IMR-90 (cell line): ENCODE data around the gene MCUB. TPM values are rescaled to one million over a fixed set of nuclear protein-coding genes. Genes with fewer than 3 reads are reported as not detected.

Source experiments
- ATAC-seq: fragments of 200-7000 bp; cut with Tn5 transposase; 2 replicates; pipeline ENCODE4 v1.9.1; 2020; ENCODE audit warnings: low read depth, mild to moderate bottlenecking, moderate library complexity
- BruUV-seq: library from RNA; stranded (reverse); fragments of 400-500 nt; replicated peaks from 2 replicates; lab custom pipeline; 2021; lab: Mats Ljungman, UMichigan
- CTCF ChIA-PET: fragments of 300-600 bp; formaldehyde crosslinking; extraction: SDS; loops from one replicate; lab custom pipeline; 2021; ENCODE audit warnings: antibody characterized with exemption; lab: Yijun Ruan, JAX
- POLR2A ChIA-PET: fragments of 300-600 bp; sonication (Branson Sonifier 250); formaldehyde crosslinking; loops from one replicate; lab custom pipeline; 2022; ENCODE audit warnings: antibody characterized with exemption; ENCODE audit not compliant: unreplicated experiment; lab: Charles Lee
- DNase-seq: peaks from one replicate; pipeline ENCODE4 v3.0.0; 2013
- H2AFZ ChIP-seq: replicated peaks from 2 replicates; pipeline ENCODE3; 2013; ENCODE audit warnings: low read length, mild to moderate bottlenecking; ENCODE audit not compliant: poor library complexity
- H2AK5ac ChIP-seq: 2 replicates; pipeline ENCODE4 v1.6.1; 2013; ENCODE audit warnings: low read depth, low read length, inconsistent platforms
- H2AK9ac ChIP-seq: replicated peaks from 2 replicates; pipeline ENCODE3; 2013; ENCODE audit warnings: mild to moderate bottlenecking, low read depth, low read length, moderate library complexity; ENCODE audit not compliant: poor library complexity
- H2BK120ac ChIP-seq: 2 replicates; pipeline ENCODE4 v1.6.1; 2013; ENCODE audit warnings: low read depth, low read length, inconsistent platforms
- H2BK15ac ChIP-seq: 3 replicates; pipeline ENCODE4 v1.6.1; 2013; ENCODE audit warnings: low read depth, low read length, inconsistent platforms
- H2BK20ac ChIP-seq: 2 replicates; pipeline ENCODE4 v1.6.1; 2013; ENCODE audit warnings: low read depth, mild to moderate bottlenecking, inconsistent platforms, low read length, moderate library complexity
- H2BK5ac ChIP-seq: 2 replicates; pipeline ENCODE4 v1.6.1; 2013; ENCODE audit warnings: mild to moderate bottlenecking, low read depth, low read length, inconsistent platforms; ENCODE audit not compliant: poor library complexity, severe bottlenecking
- H3K14ac ChIP-seq: replicated peaks from 2 replicates; pipeline ENCODE4 v1.6.1; 2013; ENCODE audit warnings: low read depth, low read length, inconsistent platforms
- H3K18ac ChIP-seq: 2 replicates; pipeline ENCODE4 v1.6.1; 2013; ENCODE audit warnings: low read depth, low read length, control low read depth
- H3K23ac ChIP-seq: 2 replicates; pipeline ENCODE4 v1.6.1; 2013; ENCODE audit warnings: low read depth, low read length, inconsistent platforms
- H3K27ac ChIP-seq: 2 replicates; pipeline ENCODE4 v1.5.1; 2013; ENCODE audit warnings: mild to moderate bottlenecking, control low read depth, low read length; ENCODE audit not compliant: insufficient read depth
- H3K27me3 ChIP-seq: 2 replicates; pipeline ENCODE4 v1.6.1; 2013; ENCODE audit warnings: low read length; ENCODE audit not compliant: control insufficient read depth, insufficient read depth
- H3K36me3 ChIP-seq: 2 replicates; pipeline ENCODE4 v1.6.1; 2013; ENCODE audit warnings: low read length, mixed read lengths; ENCODE audit not compliant: control insufficient read depth, insufficient read depth
- H3K4ac ChIP-seq: 2 replicates; pipeline ENCODE4 v1.6.1; 2013; ENCODE audit warnings: low read depth, low read length, inconsistent platforms
- H3K4me1 ChIP-seq: 2 replicates; pipeline ENCODE4 v1.6.1; 2013; ENCODE audit warnings: low read length, mixed read lengths; ENCODE audit not compliant: control insufficient read depth, insufficient read depth
- H3K4me2 ChIP-seq: 2 replicates; pipeline ENCODE4 v1.6.1; 2013; ENCODE audit warnings: low read depth, mild to moderate bottlenecking, control low read depth, low read length, moderate library complexity
- H3K4me3 ChIP-seq: 2 replicates; pipeline ENCODE4 v1.5.1; 2013; ENCODE audit warnings: low read depth, mild to moderate bottlenecking, control low read depth, low read length, moderate library complexity; ENCODE audit not compliant: insufficient read depth
- H3K56ac ChIP-seq: 2 replicates; pipeline ENCODE4 v1.6.1; 2013; ENCODE audit warnings: low read length, inconsistent platforms; ENCODE audit not compliant: insufficient read depth; ENCODE audit errors: extremely low read depth
- H3K79me1 ChIP-seq, 2 experiments: 2 replicates each; pipeline ENCODE4 v1.6.1; 2013; ENCODE audit warnings: low read length in 2 of 2, inconsistent platforms in 1 of 2, low read depth in 1 of 2
- H3K9ac ChIP-seq: 2 replicates; pipeline ENCODE4 v1.6.1; 2013; ENCODE audit warnings: low read depth, low read length, control low read depth
- H3K9me1 ChIP-seq: 2 replicates; pipeline ENCODE4 v1.6.1; 2013; ENCODE audit warnings: low read length, inconsistent platforms; ENCODE audit not compliant: insufficient read depth
- H3K9me3 ChIP-seq: 2 replicates; pipeline ENCODE4 v1.6.1; 2013; ENCODE audit warnings: low read length; ENCODE audit not compliant: control insufficient read depth, insufficient read depth
- H4K20me1 ChIP-seq: 2 replicates; pipeline ENCODE4 v1.6.1; 2013; ENCODE audit warnings: low read length, inconsistent platforms; ENCODE audit not compliant: insufficient read depth
- H4K5ac ChIP-seq: 2 replicates; pipeline ENCODE4 v1.6.1; 2013; ENCODE audit warnings: mild to moderate bottlenecking, low read depth, low read length, control low read depth
- H4K8ac ChIP-seq, 2 experiments: 2 replicates each; pipeline ENCODE4 v1.6.1; 2013; ENCODE audit warnings: low read depth in 2 of 2, low read length in 2 of 2, control low read depth in 1 of 2, inconsistent platforms in 1 of 2
- H4K91ac ChIP-seq: 2 replicates; pipeline ENCODE4 v1.6.1; 2013; ENCODE audit warnings: low read depth, low read length, inconsistent platforms; ENCODE audit not compliant: insufficient read depth
- BHLHE40 ChIP-seq: fragments of 150-350 bp; IDR thresholded peaks from 2 replicates; pipeline ENCODE4 v1.6.1; 2016; ENCODE audit warnings: mild to moderate bottlenecking, low read depth, low read length
- CEBPB ChIP-seq: IDR thresholded peaks from 2 replicates; pipeline ENCODE4 v1.6.1; 2012; ENCODE audit warnings: low read depth, low read length, improper control_type of control experiment
- CHD1 ChIP-seq: IDR thresholded peaks from 2 replicates; pipeline ENCODE4 v1.6.1; 2012; ENCODE audit warnings: low read depth, low read length, improper control_type of control experiment
- CTCF ChIP-seq: conservative IDR thresholded peaks from 2 replicates; pipeline ENCODE4 v1.5.1; 2012; ENCODE audit warnings: mild to moderate bottlenecking, low read depth, low read length, improper control_type of control experiment
- ELK1 ChIP-seq: fragments of 150-350 bp; IDR thresholded peaks from 2 replicates; pipeline ENCODE4 v1.6.1; 2016; ENCODE audit warnings: low read depth, mild to moderate bottlenecking, low read length, moderate library complexity, borderline replicate concordance
- MAFK ChIP-seq: IDR thresholded peaks from 2 replicates; pipeline ENCODE4 v1.6.1; 2012; ENCODE audit warnings: low read depth, low read length, improper control_type of control experiment
- MAZ ChIP-seq: IDR thresholded peaks from 2 replicates; pipeline ENCODE4 v1.6.1; 2012; ENCODE audit warnings: low read depth, mild to moderate bottlenecking, low read length, improper control_type of control experiment, moderate library complexity, borderline replicate concordance
- MXI1 ChIP-seq: IDR thresholded peaks from 2 replicates; pipeline ENCODE4 v1.6.1; 2012; ENCODE audit warnings: low read depth, mild to moderate bottlenecking, low read length, moderate library complexity, borderline replicate concordance
- NFE2L2 ChIP-seq: fragments of 150-350 bp; IDR thresholded peaks from 2 replicates; pipeline ENCODE4 v1.6.1; 2016; ENCODE audit warnings: low read depth, mild to moderate bottlenecking, low read length
- POLR2A ChIP-seq: IDR thresholded peaks from 2 replicates; pipeline ENCODE4 v1.6.1; 2012; ENCODE audit warnings: mild to moderate bottlenecking, low read depth, low read length
- RAD21 ChIP-seq: IDR thresholded peaks from 2 replicates; pipeline ENCODE4 v1.6.1; 2012; ENCODE audit warnings: low read length, improper control_type of control experiment
- RCOR1 ChIP-seq: IDR thresholded peaks from 2 replicates; pipeline ENCODE4 v1.6.1; 2012; ENCODE audit warnings: mild to moderate bottlenecking, low read length, improper control_type of control experiment; ENCODE audit not compliant: insufficient replicate concordance
- RFX5 ChIP-seq: IDR thresholded peaks from 2 replicates; pipeline ENCODE4 v1.8.0; 2012; ENCODE audit warnings: low read depth, mild to moderate bottlenecking, low read length, moderate library complexity
- SMC3 ChIP-seq: fragments of 150-350 bp; IDR thresholded peaks from 2 replicates; pipeline ENCODE4 v1.6.1; 2016; ENCODE audit warnings: low read depth, mild to moderate bottlenecking, antibody characterized with exemption, low read length, moderate library complexity
- dilution Hi-C: fragments of 300-500 bp; cut with HindIII; formaldehyde crosslinking; loops from one replicate; pipeline ENCODE4 v1.14.3; 2018; ENCODE audit warnings: low sequenced_read_pairs; ENCODE audit not compliant: unreplicated experiment
- in situ Hi-C: fragments of 300-500 bp; cut with MboI; formaldehyde crosslinking; loops from 3 replicates; pipeline ENCODE4 v1.14.3; 2019; ENCODE audit warnings: low sequenced_read_pairs, inconsistent platforms, mixed read lengths
- intact Hi-C: fragments of 100-400 bp; cut with micrococcal nuclease; formaldehyde crosslinking; loops from 2 replicates; pipeline ENCODE4 v1.10.0; 2022
- polyA plus RNA-seq, 3 experiments: library from polyadenylated mRNA; depleted of rRNA; stranded (reverse); fragments of >200 nt; gene quantifications; 2 replicates each; pipeline ENCODE4 v1.2.3, GENCODE V29; 2012; ENCODE audit warnings: low replicate concordance in 1 of 3
- total RNA-seq: library from RNA; depleted of rRNA; stranded (reverse); fragments of >200 nt; gene quantifications from 2 replicates; pipeline ENCODE4 v1.2.3, GENCODE V29; 2012
- TF ChIP-seq, protein P1 (sequence below): fragments of 150-350 bp; IDR thresholded peaks from 2 replicates; pipeline ENCODE4 v1.6.1; 2017; ENCODE audit warnings: mild to moderate bottlenecking, antibody characterized with exemption, low read length, low read depth

The MCUB gene
- total and polyA plus RNA-seq, 2 of the 4 experiments (the other 2 are of a cell fraction): 18.5 to 20.4 TPM

GRCh38 chr4:109611045-109611646, 51.1 kb downstream of the MCUB start:
- H3K27ac ChIP-seq: no peak overlapping the region
- H3K9ac ChIP-seq: no peak overlapping the region
- no peak overlapping the region for H2AK5ac ChIP-seq
- CTCF ChIA-PET: interaction anchor here (1.0 kb wide), 1 partner anchor 30 kb away, joined by 5 read pairs; no protein-coding TSS in a partner anchor
- dilution Hi-C loops: no loop called here
- no peak overlapping the region for H4K5ac ChIP-seq
- H2AK9ac ChIP-seq: no peak overlapping the region
- no peak overlapping the region for H3K4me3 ChIP-seq
- H4K8ac ChIP-seq: no peak overlapping the region
- TF ChIP-seq RAD21: no peak
- TF ChIP-seq NFE2L2: no peak
- no peak for TF ChIP-seq RCOR1
- TF ChIP-seq MAFK: no peak
- TF ChIP-seq MXI1: no peak
- no peak for TF ChIP-seq RFX5
- TF ChIP-seq, protein P1, sequence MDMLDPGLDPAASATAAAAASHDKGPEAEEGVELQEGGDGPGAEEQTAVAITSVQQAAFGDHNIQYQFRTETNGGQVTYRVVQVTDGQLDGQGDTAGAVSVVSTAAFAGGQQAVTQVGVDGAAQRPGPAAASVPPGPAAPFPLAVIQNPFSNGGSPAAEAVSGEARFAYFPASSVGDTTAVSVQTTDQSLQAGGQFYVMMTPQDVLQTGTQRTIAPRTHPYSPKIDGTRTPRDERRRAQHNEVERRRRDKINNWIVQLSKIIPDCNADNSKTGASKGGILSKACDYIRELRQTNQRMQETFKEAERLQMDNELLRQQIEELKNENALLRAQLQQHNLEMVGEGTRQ: no peak
- no peak for TF ChIP-seq CEBPB
- TF ChIP-seq POLR2A: no peak
- TF ChIP-seq CHD1: no peak
- no peak for TF ChIP-seq MAZ
- TF ChIP-seq SMC3: no peak
- no peak for TF ChIP-seq CTCF
- TF ChIP-seq BHLHE40: no peak
- TF ChIP-seq ELK1: no peak
- no peak overlapping the region for H3K56ac ChIP-seq
- no peaks in the 10 kb centered on the region for H3K9me3 ChIP-seq
- H3K14ac ChIP-seq: no peak overlapping the region
- H2BK5ac ChIP-seq: no peak overlapping the region
- POLR2A ChIA-PET: no interaction called here
- H3K4me2 ChIP-seq: no peak overlapping the region
- H3K18ac ChIP-seq: no peak overlapping the region
- no peak overlapping the region for H2BK120ac ChIP-seq
- ATAC-seq (peak; percentile 88), DNase-seq (peak; percentile 82)
- in situ Hi-C loops: no loop called here
- no peaks in the 10 kb centered on the region; the same call in 1 of the 2 replicates for H3K9me1 ChIP-seq
- H2BK15ac ChIP-seq: no peak overlapping the region
- H3K4ac ChIP-seq: no peak overlapping the region
- no peaks in the 10 kb centered on the region for H3K27me3 ChIP-seq
- H3K23ac ChIP-seq: no peak overlapping the region
- no peak overlapping the region for H2AFZ ChIP-seq
- no peaks in the 10 kb centered on the region for H4K20me1 ChIP-seq
- BruUV-seq: no TSS peak
- no peaks in the 10 kb centered on the region for H3K36me3 ChIP-seq
- no peak overlapping the region for H4K91ac ChIP-seq
- no peaks in the 10 kb centered on the region; the same call in 1 of the 2 replicates for H3K4me1 ChIP-seq
- intact Hi-C loops: no loop called here
- H3K79me1 ChIP-seq: no peaks in the 10 kb centered on the region
- H2BK20ac ChIP-seq: no peak overlapping the region
